LNCaP clone FGC (cell line): ENCODE data around the gene METTL6.

ENCODE experiments used
- DNase-seq: peaks from one replicate; pipeline ENCODE4 v3.0.0-alpha.2; 2011; ENCODE audit warnings: low read depth
- H3K4me3 ChIP-seq: 2 replicates; pipeline ENCODE4 v1.5.1; 2011; ENCODE audit warnings: mild to moderate bottlenecking, low read depth, low read length, control low read depth
- TF ChIP-seq, protein P1 (sequence below): IDR thresholded peaks from 2 replicates; pipeline ENCODE4 v1.5.1; 2012; ENCODE audit warnings: mild to moderate bottlenecking; ENCODE audit not compliant: control insufficient read depth, insufficient read depth; ENCODE audit errors: extremely low read depth

The METTL6 gene, protein sequence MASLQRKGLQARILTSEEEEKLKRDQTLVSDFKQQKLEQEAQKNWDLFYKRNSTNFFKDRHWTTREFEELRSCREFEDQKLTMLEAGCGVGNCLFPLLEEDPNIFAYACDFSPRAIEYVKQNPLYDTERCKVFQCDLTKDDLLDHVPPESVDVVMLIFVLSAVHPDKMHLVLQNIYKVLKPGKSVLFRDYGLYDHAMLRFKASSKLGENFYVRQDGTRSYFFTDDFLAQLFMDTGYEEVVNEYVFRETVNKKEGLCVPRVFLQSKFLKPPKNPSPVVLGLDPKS

DNA sequence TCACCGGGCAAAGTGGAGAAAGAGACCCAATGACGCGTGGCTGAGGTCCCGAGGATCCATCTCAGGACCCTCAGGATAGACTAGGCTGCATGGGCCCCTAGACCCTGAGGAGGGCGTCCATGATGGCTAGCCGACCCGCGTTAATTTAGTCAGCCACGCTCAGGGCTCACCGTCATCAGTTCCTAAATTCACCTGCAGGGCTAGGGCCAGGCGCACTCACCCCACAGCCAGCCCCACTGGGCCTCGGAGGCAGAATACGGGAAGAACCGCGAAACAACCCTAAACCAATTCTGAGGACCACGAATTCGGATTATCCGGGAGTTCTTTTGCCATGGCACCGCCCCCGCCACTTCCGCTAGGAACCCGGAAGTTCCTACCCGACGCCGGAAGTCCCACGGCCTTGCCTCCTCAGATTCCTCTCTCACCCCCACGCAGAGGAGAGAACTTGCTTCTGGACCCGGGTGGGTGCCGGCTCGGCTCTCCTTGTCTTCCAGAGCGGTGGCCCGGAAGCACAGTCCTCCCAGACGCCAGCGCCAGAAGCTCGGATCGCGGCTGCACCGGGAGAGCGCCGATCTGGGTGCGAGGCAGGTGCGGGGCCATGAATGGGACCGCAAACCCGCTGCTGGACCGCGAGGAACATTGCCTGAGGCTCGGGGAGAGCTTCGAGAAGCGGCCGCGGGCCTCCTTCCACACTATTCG lies at the start of gene METTL6, which contains the start of gene EAF1:
Gene METTL6, minus strand, starts transcription at position 363 of the 699 bp plus-strand sequence. CDS start 1,033 bp downstream, outside the sequence.
Gene EAF1, plus strand, starts transcription at position 417 of the 699 bp plus-strand sequence. Its CDS starts 182 bp downstream, at position 599.
- peak; percentile 58 for DNase-seq
- TF ChIP-seq, protein P1, sequence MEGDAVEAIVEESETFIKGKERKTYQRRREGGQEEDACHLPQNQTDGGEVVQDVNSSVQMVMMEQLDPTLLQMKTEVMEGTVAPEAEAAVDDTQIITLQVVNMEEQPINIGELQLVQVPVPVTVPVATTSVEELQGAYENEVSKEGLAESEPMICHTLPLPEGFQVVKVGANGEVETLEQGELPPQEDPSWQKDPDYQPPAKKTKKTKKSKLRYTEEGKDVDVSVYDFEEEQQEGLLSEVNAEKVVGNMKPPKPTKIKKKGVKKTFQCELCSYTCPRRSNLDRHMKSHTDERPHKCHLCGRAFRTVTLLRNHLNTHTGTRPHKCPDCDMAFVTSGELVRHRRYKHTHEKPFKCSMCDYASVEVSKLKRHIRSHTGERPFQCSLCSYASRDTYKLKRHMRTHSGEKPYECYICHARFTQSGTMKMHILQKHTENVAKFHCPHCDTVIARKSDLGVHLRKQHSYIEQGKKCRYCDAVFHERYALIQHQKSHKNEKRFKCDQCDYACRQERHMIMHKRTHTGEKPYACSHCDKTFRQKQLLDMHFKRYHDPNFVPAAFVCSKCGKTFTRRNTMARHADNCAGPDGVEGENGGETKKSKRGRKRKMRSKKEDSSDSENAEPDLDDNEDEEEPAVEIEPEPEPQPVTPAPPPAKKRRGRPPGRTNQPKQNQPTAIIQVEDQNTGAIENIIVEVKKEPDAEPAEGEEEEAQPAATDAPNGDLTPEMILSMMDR: 0 out of 2 replicates have a peak, but pooled peaks have one; percentile 9

DNA sequence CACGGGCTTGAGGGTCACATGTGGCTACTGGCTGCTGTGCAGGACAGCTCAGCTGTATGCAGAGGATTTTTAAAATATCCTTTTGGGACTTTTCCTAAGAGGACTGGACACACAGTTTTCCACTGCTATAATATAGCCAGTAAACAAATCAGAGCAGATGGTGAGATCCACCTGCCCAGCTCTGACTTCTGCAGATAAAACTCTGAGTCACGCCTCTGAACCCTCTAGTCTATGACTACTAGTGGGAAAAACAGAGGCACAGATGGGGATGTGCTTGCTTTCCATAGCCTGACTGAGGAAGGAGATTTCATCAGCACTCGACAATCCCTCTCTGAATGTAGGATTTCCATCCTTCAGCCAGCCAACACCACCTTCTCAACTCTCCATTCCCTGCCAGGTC lies 49.0 kb upstream of the METTL6 start:
- DNase-seq: no peak
- TF ChIP-seq, protein P1: no peak
- H3K4me3 ChIP-seq: no peak overlapping the region

More for the DNA sequence above, at the start of gene METTL6, which contains the start of gene EAF1:
- peak within 1 kb of the TSS; percentile 99 for H3K4me3 ChIP-seq

DNA sequence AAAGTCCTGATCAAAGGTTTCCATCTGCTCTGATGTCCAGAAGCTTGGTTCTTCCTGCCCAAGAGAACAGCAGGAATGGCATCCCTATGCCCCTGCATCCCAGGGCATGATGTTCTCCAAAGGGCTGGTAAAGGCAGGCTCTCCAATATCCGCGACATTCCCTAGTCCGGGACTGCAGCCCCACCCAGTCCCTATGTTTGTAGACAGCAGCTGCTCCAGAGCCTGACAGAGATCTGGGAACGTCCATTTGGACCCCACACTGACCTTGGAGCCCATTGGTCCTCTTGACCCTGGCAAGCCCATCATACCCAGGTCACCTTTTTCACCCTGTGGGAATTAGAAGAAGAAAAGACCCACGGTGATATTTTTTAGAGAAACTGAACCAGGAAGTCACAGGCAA lies 47.8 kb upstream of the METTL6 start:
- DNase-seq: no peak
- TF ChIP-seq, protein P1: no peak
- no peak overlapping the region for H3K4me3 ChIP-seq

DNA sequence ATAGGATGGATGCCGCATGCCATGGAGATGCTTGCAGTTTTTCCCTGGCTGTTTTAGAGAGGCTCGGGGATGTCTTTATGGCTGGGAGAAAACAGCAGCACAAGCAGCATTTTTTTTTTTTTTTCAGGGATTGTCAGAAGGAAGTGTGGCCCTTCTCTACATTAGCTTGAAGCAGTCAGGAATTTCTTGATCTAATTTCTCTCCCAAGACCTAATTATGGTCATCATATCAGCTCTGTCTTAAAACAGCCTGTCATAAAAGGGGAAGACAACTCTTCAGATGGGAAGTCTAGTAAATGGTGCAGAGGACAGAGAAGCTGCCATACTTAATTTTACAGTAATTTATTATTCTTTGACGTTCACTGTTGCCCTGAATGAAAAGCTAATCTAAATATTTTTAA lies 44.5 kb upstream of the METTL6 start:
- no peak for DNase-seq
- TF ChIP-seq, protein P1: no peak

DNA sequence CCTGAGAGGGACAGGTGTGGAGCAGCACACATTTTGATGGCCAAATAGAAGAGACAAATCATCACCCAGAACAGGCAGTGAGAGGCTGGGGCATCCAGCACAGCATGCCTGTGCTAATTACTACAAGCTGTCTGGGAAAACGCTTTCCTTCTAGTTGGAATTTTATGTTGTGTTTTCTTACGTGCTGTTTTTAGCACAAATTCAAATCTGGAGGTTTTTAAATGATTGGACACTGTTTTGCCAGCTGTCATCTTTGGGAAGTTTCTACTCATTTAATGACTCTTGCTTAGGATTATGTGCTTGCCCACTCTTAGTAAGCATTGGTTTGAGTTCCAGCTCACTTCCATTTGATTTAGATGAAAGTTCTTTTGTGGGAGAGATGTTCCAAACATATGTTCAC lies 43.5 kb upstream of the METTL6 start:
- DNase-seq: no peak
- TF ChIP-seq, protein P1: no peak
- H3K4me3 ChIP-seq: no peak overlapping the region

More for the DNA sequence above, 44.5 kb upstream of the METTL6 start:
- H3K4me3 ChIP-seq: no peak overlapping the region

DNA sequence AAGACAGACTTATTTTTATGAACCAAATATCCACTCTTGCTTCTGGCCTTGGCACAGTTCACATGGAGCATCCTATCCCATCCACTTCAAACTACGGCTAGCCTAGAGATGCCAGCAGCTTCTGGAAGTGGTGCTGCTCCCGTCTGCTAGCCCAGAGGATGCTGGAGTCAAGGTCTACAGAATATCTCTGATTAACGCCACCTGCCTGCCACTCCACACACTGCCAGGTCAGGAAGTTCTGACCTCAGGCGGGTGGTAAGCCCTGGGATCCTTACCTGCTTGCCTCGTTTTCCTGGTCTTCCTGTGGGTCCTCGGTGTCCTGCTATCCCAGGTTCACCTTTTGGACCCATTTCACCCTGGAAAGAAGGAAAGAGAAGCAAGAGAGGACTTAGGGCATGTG lies 42.9 kb upstream of the METTL6 start:
- H3K4me3 ChIP-seq: no peak overlapping the region
- DNase-seq: no peak
- TF ChIP-seq, protein P1: 0 out of 2 replicates have a peak, but pooled peaks have one; percentile 6
